ENCODE measurements around the gene LMNTD1. TPM values are rescaled to one million over a fixed set of nuclear protein-coding genes. Genes with fewer than 3 reads are reported as not detected.
A peak's percentile ranks its signal among the peaks of the same experiment; 100 is the strongest.

The LMNTD1 gene
- total RNA-seq, 2 experiments from 2014 or later, result not detected

GRCh38 chr12:25546318-25546717 is 6.8 kb downstream of the LMNTD1 start:
- Mint-ChIP-seq H3K4me1 (ENCODE audit: low read depth) (no peaks in the 10 kb centered on the region), H3K9me3 (ENCODE audit: insufficient read depth) (no peaks in the 10 kb centered on the region), H3K27me3 (ENCODE audit: low read depth) (peaks cover 5% of the 10 kb centered on the region), H3K36me3 (ENCODE audit: low read depth) (no peaks in the 10 kb centered on the region), H3K4me3 (no peak overlapping the region), H3K27ac (no peak overlapping the region)
- POLR2A ChIA-PET, result no interaction called here
- DNase-seq, result no peak
- ATAC-seq, result no peak
- CTCF ChIA-PET, result no interaction called here

GRCh38 chr12:25533150-25533549 is 19.9 kb downstream of the LMNTD1 start:
- Mint-ChIP-seq H3K4me3 (no peak overlapping the region), H3K4me1 (ENCODE audit: low read depth) (no peaks in the 10 kb centered on the region), H3K36me3 (ENCODE audit: low read depth) (no peaks in the 10 kb centered on the region), H3K27me3 (ENCODE audit: low read depth) (no peaks in the 10 kb centered on the region), H3K9me3 (ENCODE audit: insufficient read depth) (no peaks in the 10 kb centered on the region), H3K27ac (no peak overlapping the region)
- no peak for ATAC-seq
- no peak for DNase-seq
- ChIA-PET POLR2A (no interaction called here), CTCF (no interaction called here)

GRCh38 chr12:25531502-25532052 is 21.5 kb downstream of the LMNTD1 start:
- Mint-ChIP-seq H3K27ac (no peak overlapping the region), H3K4me1 (ENCODE audit: low read depth) (no peaks in the 10 kb centered on the region), H3K36me3 (ENCODE audit: low read depth) (no peaks in the 10 kb centered on the region), H3K9me3 (ENCODE audit: insufficient read depth) (no peaks in the 10 kb centered on the region), H3K27me3 (ENCODE audit: low read depth) (no peaks in the 10 kb centered on the region), H3K4me3 (no peak overlapping the region)
- ATAC-seq (no peak), DNase-seq (no peak)
- POLR2A ChIA-PET, result no interaction called here
- CTCF ChIA-PET, result no interaction called here

DNA sequence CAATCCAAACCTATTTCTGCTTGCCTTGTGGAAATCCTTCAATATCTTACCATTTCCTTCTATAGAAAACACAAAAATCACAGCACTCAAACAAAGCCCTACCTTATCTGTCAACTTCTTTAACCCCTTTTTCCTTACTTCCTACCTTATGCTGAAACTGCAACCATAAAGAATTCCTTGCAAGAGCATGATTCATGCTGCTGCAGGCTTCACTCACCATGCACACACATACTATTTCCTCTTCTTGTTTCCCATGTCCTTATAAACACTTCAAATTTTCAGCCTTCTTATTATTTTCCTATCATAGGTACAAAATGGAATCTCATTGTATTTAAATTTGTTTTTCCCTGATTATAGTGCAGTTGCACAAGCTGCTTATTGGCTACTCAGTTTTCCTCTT is 23.3 kb downstream of the LMNTD1 start:
- Mint-ChIP-seq H3K27ac (no peak overlapping the region), H3K36me3 (ENCODE audit: low read depth) (no peaks in the 10 kb centered on the region), H3K4me1 (ENCODE audit: low read depth) (no peaks in the 10 kb centered on the region), H3K27me3 (ENCODE audit: low read depth) (no peaks in the 10 kb centered on the region), H3K9me3 (ENCODE audit: insufficient read depth) (no peaks in the 10 kb centered on the region), H3K4me3 (no peak overlapping the region)
- ATAC-seq, result no peak
- no peak for DNase-seq
- ChIA-PET POLR2A (no interaction called here), CTCF (no interaction called here)

GRCh38 chr12:25526778-25527177 is 26.3 kb downstream of the LMNTD1 start:
- no peak overlapping the region for H3K4me3 Mint-ChIP-seq
- no peak overlapping the region for H3K27ac Mint-ChIP-seq
- no peak for ATAC-seq
- DNase-seq, result no peak
- ChIA-PET CTCF (no interaction called here), POLR2A (no interaction called here)
- H3K4me1 Mint-ChIP-seq (ENCODE audit: low read depth), result no peaks in the 10 kb centered on the region
- no peaks in the 10 kb centered on the region for H3K9me3 Mint-ChIP-seq (ENCODE audit: insufficient read depth)
- peaks cover 3% of the 10 kb centered on the region for H3K27me3 Mint-ChIP-seq (ENCODE audit: low read depth)
- no peaks in the 10 kb centered on the region for H3K36me3 Mint-ChIP-seq (ENCODE audit: low read depth)

DNA sequence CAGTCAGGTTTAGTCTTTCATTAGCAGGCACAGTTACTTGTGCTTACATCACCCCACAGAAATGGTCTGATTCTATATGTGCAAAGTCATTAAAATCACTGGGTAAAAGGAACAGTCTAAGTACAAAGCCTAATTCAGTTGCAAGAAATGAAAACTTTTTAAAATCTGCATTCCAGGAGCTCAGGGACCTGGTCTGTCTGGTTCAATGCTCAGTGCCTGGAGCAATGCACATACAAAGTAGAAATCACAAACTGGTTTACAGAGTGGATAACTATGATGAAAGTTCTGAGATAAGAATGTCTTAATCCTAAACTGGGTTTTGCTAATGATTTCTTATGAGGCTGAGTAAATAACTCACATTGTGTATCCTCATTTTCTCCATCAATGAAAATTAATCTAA is 28.7 kb downstream of the LMNTD1 start:
- Mint-ChIP-seq H3K4me1 (ENCODE audit: low read depth) (no peaks in the 10 kb centered on the region), H3K4me3 (no peak overlapping the region), H3K27ac (no peak overlapping the region), H3K27me3 (ENCODE audit: low read depth) (peaks cover 5% of the 10 kb centered on the region), H3K36me3 (ENCODE audit: low read depth) (no peaks in the 10 kb centered on the region), H3K9me3 (ENCODE audit: insufficient read depth) (no peaks in the 10 kb centered on the region)
- ATAC-seq (no peak), DNase-seq (no peak)
- CTCF ChIA-PET, result no interaction called here
- POLR2A ChIA-PET, result no interaction called here

- CTCF ChIA-PET, result no interaction called here
- H3K4me3 Mint-ChIP-seq, result no peak overlapping the region
- ATAC-seq, result no peak
- POLR2A ChIA-PET, result no interaction called here
- no peak overlapping the region for H3K27ac Mint-ChIP-seq
- H3K9me3 Mint-ChIP-seq (ENCODE audit: insufficient read depth), result no peaks in the 10 kb centered on the region
- no peak for DNase-seq
- peaks cover 5% of the 10 kb centered on the region for H3K27me3 Mint-ChIP-seq (ENCODE audit: low read depth)
- H3K36me3 Mint-ChIP-seq (ENCODE audit: low read depth), result no peaks in the 10 kb centered on the region
- H3K4me1 Mint-ChIP-seq (ENCODE audit: low read depth), result peaks cover 13% of the 10 kb centered on the region
Measured at GRCh38 chr12:25521625-25522256, 31.3 kb downstream of the LMNTD1 start.

- no peak overlapping the region for H3K4me3 Mint-ChIP-seq
- H3K36me3 Mint-ChIP-seq (ENCODE audit: low read depth), result no peaks in the 10 kb centered on the region
- no peak overlapping the region for H3K27ac Mint-ChIP-seq
- CTCF ChIA-PET, result no interaction called here
- POLR2A ChIA-PET, result no interaction called here
- DNase-seq, result peak; percentile 22
- peaks cover 13% of the 10 kb centered on the region for H3K4me1 Mint-ChIP-seq (ENCODE audit: low read depth)
- H3K27me3 Mint-ChIP-seq (ENCODE audit: low read depth), result peaks cover 2% of the 10 kb centered on the region
- no peaks in the 10 kb centered on the region for H3K9me3 Mint-ChIP-seq (ENCODE audit: insufficient read depth)
- peak; percentile 49 for ATAC-seq
Measured at GRCh38 chr12:25518512-25518911, 34.6 kb downstream of the LMNTD1 start.

GRCh38 chr12:25504744-25505143 is 48.3 kb downstream of the LMNTD1 start:
- peaks cover 6% of the 10 kb centered on the region for H3K27me3 Mint-ChIP-seq (ENCODE audit: low read depth)
- no peak for DNase-seq
- ChIA-PET CTCF (no interaction called here), POLR2A (no interaction called here)
- H3K4me1 Mint-ChIP-seq (ENCODE audit: low read depth), result no peaks in the 10 kb centered on the region
- H3K27ac Mint-ChIP-seq, result no peak overlapping the region
- no peaks in the 10 kb centered on the region for H3K36me3 Mint-ChIP-seq (ENCODE audit: low read depth)
- no peak overlapping the region for H3K4me3 Mint-ChIP-seq
- no peak for ATAC-seq
- H3K9me3 Mint-ChIP-seq (ENCODE audit: insufficient read depth), result no peaks in the 10 kb centered on the region

DNA sequence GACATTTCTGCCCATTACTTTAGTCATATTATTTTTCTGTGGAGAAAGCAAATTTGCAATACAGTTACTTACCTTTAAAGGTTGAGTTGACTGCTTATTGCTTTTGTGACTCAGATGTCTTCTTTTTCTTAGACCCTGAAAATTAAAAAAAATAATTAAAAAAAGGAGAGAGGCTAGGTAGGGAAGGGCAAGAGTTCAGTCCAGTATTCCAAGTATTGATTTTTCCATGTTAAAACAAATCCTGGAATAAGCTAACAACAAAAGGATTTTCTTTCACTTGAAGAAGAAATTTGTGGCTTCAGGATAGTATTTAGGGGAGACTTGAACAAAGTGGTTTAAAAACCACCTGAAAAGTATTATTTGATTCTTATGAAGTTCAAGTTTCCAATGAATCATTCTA is 49.4 kb downstream of the LMNTD1 start:
- ChIA-PET POLR2A (no interaction called here), CTCF (interaction anchor here (0.9 kb wide), 1 partner anchor 116 kb away, joined by 3 read pairs; no protein-coding TSS in a partner anchor)
- no peak for DNase-seq
- H3K4me1 Mint-ChIP-seq (ENCODE audit: low read depth), result no peaks in the 10 kb centered on the region
- no peak overlapping the region for H3K27ac Mint-ChIP-seq
- no peaks in the 10 kb centered on the region for H3K9me3 Mint-ChIP-seq (ENCODE audit: insufficient read depth)
- H3K36me3 Mint-ChIP-seq (ENCODE audit: low read depth), result no peaks in the 10 kb centered on the region
- ATAC-seq, result no peak
- no peak overlapping the region for H3K4me3 Mint-ChIP-seq
- peaks cover 6% of the 10 kb centered on the region for H3K27me3 Mint-ChIP-seq (ENCODE audit: low read depth)

GRCh38 chr12:25502596-25502995 is 50.5 kb downstream of the LMNTD1 start:
- H3K27me3 Mint-ChIP-seq (ENCODE audit: low read depth), result peaks cover 6% of the 10 kb centered on the region
- no peak for DNase-seq
- ATAC-seq, result no peak
- H3K9me3 Mint-ChIP-seq (ENCODE audit: insufficient read depth), result no peaks in the 10 kb centered on the region
- POLR2A ChIA-PET, result no interaction called here
- no peaks in the 10 kb centered on the region for H3K36me3 Mint-ChIP-seq (ENCODE audit: low read depth)
- no peak overlapping the region for H3K27ac Mint-ChIP-seq
- no peak overlapping the region for H3K4me3 Mint-ChIP-seq
- CTCF ChIA-PET, result no interaction called here
- no peaks in the 10 kb centered on the region for H3K4me1 Mint-ChIP-seq (ENCODE audit: low read depth)

DNA sequence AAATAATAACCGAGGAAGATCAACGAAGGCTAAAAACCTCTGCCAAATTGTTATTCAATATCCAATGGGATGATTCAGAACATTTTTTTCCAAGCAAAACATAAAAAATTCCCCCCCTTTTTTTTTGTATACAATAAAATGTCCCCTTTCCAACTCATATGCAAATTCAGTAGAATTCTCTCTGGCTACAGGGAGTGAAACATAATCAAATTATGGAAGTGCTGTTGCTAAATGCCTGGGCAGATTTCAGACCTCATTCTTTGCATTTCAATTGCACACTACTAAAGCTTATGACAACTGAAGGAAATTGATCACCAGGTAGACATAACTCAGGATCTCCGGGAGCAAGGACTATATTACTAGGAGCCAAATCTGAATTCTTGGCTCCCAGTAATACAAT is 51.0 kb downstream of the LMNTD1 start:
- Mint-ChIP-seq H3K27ac (no peak overlapping the region), H3K36me3 (ENCODE audit: low read depth) (no peaks in the 10 kb centered on the region), H3K4me1 (ENCODE audit: low read depth) (no peaks in the 10 kb centered on the region), H3K27me3 (ENCODE audit: low read depth) (peaks cover 6% of the 10 kb centered on the region), H3K4me3 (no peak overlapping the region), H3K9me3 (ENCODE audit: insufficient read depth) (no peaks in the 10 kb centered on the region)
- ATAC-seq (no peak), DNase-seq (no peak)
- ChIA-PET CTCF (no interaction called here), POLR2A (no interaction called here)

DNA sequence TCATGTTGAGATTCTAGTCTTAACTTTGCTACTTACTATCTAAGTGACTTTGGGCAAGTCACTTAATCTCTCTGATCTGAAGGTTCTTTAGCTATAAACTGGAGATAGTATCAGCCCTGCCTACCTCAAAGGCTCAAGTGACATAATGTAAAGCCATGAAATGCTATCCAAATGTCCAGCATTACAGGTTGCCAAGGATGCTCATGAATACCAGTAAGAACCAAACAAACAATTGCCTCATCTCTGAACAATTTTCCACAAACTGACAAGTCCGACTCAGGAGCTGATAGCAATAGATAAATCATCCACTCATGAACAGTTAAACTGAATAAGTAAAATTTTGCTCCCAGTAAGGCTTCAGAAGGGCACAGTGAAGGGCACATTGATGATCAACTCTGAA is 51.5 kb downstream of the LMNTD1 start:
- POLR2A ChIA-PET, result no interaction called here
- Mint-ChIP-seq H3K4me3 (no peak overlapping the region), H3K9me3 (ENCODE audit: insufficient read depth) (no peaks in the 10 kb centered on the region), H3K27me3 (ENCODE audit: low read depth) (peaks cover 6% of the 10 kb centered on the region), H3K27ac (no peak overlapping the region), H3K4me1 (ENCODE audit: low read depth) (no peaks in the 10 kb centered on the region), H3K36me3 (ENCODE audit: low read depth) (no peaks in the 10 kb centered on the region)
- ATAC-seq (no peak), DNase-seq (no peak)
- CTCF ChIA-PET, result no interaction called here
